Right ventricle myocardium inferior (tissue), 1 donor: ENCODE results near the gene ZBTB47. TPM values are rescaled to one million over a fixed set of nuclear protein-coding genes. Genes with fewer than 3 reads are reported as not detected.

Experiments
- ATAC-seq: fragments of 200-7000 bp; cut with Tn5 transposase; one replicate; pipeline ENCODE4 v1.9.1; 2020; ENCODE audit warnings: mild to moderate bottlenecking, moderate library complexity
- DNase-seq: peaks from one replicate; pipeline ENCODE4 v3.0.0; 2021; ENCODE audit errors: missing footprints
- intact Hi-C: fragments of 100-400 bp; cut with DNase I; formaldehyde crosslinking; loops from one replicate; pipeline ENCODE4 v1.11.0; 2022
- total RNA-seq: library from RNA; stranded (reverse); fragmentation: NEBNext Ultra II Directional; extraction: Animal tissue kit (Norgen Biotek cat#: 25700); gene quantifications from one replicate; pipeline ENCODE4 v1.2.1, GENCODE V29; 2021
- donor health status: DM: no; HTN: yes; CAD: no; lungs with severe emphysema.

Gene ZBTB47
- total RNA-seq, 1 donor from 2014 or later, result 80.2 TPM

DNA sequence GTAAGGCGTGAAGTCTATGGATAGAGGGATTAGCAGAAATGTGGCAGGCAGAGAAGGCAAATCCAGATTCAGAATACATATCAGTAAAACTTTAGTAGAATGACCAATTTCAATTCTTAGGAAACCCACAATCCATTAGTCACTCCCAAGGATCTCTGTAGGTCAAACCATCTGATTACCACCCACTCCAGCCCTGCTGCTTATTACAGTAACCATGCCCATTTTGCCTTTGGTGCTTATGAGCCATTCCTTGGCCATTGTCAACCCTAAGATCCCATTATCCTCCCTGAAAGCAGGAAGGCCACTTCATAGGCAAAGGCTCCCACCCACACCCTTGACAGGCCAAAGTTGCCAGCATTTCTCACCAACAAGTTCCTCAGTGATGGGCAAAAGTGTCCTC lies 26.8 kb downstream of the ZBTB47 start:
- DNase-seq (no peak), ATAC-seq (no peak)
- intact Hi-C loops, result no loop called here

DNA sequence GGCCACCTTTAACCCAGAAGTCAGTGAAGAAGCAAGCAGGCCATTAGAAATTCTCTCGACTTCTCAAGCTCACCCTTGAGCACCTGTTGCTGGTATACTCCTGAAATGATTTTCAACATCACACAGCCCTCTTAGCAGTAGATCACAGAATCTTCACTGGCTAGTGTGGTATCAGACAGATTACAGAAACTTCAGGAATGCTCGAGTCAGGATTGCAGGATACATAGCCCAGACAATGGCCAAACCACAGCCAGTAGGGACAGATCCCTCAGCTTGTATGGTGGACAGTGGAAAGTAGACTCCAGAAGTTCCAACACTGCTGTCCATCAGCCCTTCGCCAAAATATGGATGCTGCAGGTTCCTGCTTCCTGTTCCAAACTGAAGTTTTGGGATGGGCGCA lies 27.3 kb downstream of the ZBTB47 start:
- DNase-seq, result no peak
- intact Hi-C loops, result no loop called here

DNA sequence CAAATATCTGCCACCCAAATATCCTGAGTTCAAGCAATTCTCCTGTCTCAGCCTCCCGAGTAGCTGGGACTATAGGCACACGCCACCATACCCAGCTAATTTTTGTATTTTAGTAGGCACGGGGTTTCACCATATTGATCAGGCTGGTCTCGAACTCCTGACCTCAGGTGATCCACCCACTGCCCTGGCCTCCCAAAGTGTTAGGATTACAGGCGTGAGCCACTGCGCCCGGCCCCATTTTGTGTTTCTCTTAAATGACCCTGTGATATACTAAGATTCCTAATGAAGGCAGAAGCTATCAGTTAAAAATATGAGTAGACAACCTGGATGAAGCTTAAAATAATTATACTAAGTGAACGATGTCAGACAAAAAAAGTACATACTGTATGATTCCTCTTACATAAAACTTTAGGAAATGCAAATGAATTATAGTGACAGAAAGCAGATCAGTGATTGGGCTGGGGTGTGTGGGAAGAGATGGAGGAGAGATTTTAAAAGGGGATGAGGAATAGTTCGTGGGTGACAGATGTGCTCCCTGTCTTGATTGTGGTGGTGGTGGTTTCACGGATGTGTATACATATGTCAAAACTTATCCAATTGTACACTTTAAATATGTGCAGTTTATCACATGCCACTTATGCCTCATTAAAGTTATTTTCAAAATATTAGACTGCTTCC lies 28.0 kb downstream of the ZBTB47 start:
- no peak for DNase-seq
- intact Hi-C loops, result no loop called here

More for the DNA sequence above, 27.3 kb downstream of the ZBTB47 start:
- ATAC-seq, result no peak

DNA sequence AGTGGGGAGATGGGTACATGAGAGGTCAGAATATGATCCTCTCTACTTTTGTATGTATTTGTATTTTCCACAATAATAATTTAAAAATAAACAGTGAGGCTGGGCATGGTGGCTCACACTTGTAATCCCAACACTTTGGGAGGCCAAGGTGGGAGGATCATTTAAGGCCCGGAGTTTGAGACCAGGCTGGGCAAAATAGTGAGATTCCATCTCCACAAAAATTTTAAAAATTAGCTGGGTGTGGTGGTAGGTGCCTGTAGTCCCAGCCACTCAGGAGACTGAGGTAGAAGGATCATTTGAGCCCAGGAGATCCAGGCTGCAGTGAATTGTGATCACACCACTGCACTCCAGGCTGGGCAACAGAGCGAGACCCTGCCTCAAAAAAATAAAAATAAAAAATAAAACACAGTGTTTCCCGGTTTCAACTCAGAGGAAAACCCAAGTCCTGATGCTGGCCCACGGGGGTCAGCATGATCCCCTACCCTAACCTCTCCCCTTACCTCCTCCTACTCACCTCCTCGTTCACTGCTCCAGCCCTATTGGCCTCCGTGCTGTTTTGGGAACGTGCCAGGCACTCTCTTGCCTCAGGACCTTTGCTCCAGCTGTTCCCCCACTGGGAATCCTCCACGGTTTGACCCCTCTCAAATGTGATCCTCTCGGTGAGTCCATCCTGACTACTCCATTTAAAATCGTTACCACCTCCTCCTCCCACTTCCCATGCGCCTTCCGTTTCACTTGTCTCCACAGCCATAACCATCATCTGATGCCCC lies 29.0 kb downstream of the ZBTB47 start:
- intact Hi-C loops, result no loop called here
- ATAC-seq (no peak), DNase-seq (no peak)

More for the DNA sequence above, 28.0 kb downstream of the ZBTB47 start:
- no peak for ATAC-seq

DNA sequence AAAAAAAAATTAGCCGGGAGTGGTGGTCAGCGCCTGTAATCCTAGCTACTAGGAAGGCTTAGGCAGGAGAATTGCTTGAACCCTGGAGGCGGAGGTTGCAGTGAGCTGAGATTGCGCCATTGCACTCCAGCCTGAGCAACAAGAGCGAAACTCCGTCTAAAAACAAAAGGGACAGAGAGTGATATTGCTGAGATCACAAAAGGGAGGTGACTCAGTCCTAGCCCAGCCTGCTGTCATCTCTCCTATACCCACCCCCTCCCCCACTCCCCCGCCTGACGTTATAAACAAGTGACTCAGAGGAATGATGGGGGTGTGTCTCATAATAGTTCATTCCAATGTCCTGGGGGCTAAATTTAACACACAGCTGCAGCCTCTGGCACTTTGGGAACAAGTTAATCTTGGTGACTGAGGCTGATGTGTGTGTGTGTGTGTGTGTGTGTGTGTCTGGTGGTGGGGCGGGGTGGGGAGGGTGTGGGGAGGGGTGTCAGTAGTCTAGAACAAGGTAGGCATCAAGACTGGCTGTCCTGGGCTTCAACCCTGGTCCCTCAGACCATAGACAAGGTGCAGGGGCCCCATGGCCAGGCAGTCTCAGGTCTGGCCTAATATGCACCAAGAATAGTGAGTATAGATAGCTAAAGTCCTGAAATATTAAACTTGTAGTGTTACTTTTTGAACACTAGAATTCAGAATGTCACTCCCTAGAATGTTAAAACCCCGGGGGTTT lies 30.5 kb downstream of the ZBTB47 start:
- peak; percentile 90 for ATAC-seq
- intact Hi-C loops, result loop anchor here (1.0 kb wide), 2 partner anchors 17 to 56 kb away; no protein-coding TSS in a partner anchor
- DNase-seq, result no peak

DNA sequence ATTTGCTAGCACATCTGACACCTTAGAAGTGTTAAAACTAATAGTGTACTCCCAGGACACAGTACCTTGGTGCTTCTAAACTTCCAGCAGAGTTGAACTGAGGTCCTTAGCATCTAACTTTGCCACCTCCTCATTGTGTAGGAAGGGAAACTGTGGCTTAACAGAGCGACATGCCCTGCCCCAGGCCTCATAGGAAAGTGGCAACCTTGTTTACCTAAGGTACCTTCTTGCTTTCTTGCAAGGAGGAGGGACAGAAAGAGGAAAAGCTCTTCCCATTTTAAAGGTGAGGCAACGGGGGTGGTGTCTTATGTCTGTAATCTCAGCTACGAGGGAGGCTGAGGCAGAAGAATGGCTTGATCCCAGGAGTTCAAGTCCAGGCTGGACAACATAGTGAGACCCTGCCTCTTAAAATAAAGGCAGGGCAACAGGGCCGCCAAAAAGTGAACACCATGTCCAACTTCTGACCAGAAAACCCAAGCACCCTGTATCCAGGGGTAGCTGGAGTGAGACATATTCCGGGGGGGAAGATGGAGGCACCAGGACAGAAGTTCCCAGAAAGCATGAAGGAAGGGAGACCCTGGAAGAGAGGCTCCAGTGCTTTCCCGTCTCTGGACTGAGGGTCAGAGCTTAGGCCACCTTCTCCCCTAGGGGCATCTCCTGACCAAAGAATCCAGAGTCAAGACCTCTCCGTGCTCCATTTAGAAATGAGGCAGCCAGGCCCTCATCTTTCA lies 31.3 kb downstream of the ZBTB47 start:
- DNase-seq, result no peak
- no peak for ATAC-seq
- intact Hi-C loops, result loop anchor here (1.0 kb wide), 2 partner anchors 17 to 56 kb away; no protein-coding TSS in a partner anchor

DNA sequence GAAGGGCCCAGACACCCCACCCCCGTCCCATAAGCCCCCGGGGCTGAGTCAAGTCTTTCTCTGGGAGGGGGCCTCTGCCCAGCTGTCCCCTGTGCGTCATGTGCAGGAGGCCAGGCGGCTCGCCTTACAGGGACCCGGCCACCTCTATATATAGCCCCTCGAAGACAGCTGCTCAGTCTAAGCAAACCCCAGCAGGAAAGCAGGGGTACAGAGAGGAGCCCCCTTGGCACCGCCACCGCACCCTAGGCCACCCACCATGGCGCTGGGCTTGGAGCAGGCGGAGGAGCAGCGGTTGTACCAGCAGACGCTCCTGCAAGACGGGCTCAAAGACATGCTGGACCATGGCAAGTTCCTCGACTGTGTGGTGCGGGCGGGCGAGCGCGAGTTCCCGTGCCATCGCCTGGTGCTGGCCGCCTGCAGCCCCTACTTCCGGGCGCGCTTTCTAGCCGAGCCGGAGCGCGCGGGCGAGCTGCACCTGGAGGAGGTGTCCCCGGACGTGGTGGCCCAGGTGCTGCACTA lies 31.9 kb downstream of the ZBTB47 start, which contains the start of gene KLHL40:
KLHL40 (plus strand) TSS at position 175 of the 519 bp plus-strand sequence; CDS start at position 257, 82 bp downstream.
- peak; percentile 58 for DNase-seq
- intact Hi-C loops, result no loop called here
- ATAC-seq, result no peak

DNA sequence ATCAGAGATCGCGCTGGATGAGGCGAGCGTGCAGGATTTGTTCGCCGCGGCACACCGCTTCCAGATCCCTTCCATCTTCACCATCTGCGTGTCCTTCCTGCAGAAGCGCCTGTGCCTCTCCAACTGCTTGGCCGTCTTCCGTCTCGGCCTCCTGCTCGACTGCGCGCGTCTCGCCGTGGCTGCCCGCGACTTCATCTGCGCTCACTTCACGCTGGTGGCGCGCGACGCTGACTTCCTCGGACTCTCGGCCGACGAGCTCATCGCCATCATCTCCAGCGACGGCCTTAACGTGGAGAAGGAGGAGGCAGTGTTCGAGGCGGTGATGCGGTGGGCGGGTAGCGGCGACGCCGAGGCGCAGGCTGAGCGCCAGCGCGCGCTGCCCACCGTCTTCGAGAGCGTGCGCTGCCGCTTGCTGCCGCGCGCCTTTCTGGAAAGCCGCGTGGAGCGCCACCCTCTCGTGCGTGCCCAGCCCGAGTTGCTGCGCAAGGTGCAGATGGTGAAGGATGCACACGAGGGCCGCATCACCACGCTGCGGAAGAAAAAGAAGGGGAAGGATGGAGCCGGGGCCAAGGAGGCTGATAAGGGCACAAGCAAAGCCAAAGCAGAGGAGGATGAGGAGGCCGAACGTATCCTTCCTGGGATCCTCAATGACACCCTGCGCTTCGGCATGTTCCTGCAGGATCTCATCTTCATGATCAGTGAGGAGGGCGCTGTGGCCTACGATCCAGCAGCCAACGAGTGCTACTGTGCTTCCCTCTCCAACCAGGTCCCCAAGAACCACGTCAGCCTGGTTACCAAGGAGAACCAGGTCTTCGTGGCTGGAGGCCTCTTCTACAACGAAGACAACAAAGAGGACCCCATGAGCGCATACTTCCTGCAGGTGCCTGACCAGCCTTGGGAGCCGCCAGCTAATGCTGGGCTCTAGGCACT lies 32.7 kb downstream of the ZBTB47 start:
- ATAC-seq (no peak), DNase-seq (peak; percentile 52)
- intact Hi-C loops, result no loop called here

DNA sequence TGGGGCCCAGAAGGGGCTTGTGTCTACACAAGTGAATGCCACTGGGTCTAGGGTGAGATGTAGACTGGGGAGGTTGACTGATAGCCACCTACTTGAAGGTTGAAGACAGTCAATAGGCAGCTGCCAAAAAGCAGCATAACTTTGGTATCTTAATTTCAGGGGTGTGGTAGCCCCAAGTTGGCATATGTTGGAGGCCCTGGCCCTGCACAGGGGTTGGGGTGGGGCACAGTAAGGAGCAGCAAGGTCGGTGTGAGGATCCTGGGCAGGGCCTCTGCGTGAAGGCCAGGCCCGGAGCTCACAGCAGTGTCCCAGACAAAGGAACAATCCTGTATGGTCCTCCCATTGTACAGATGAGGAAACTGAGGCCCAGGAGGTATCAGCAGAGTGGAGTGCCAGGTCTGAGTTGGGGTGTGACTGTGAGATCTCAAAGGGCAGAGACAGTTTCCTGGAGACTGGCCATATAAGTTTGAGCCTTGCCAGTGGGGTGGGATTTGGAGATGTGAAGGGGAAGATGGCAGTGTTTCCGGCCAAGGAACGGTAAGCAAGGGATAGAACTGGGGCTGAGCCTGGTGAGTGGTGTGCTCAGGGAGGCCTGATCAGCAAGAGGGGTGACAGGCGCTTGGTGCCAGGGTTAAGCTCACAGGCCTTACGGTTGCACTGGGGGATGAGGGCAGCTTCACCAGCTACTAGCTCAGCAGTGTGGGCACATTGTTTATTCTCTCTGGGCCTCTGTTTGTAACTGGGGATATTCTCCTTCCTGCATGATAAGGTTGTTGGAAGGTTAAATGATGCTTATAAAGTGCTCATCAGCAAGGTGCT lies 33.5 kb downstream of the ZBTB47 start:
- intact Hi-C loops, result no loop called here
- ATAC-seq, result no peak
- no peak for DNase-seq

DNA sequence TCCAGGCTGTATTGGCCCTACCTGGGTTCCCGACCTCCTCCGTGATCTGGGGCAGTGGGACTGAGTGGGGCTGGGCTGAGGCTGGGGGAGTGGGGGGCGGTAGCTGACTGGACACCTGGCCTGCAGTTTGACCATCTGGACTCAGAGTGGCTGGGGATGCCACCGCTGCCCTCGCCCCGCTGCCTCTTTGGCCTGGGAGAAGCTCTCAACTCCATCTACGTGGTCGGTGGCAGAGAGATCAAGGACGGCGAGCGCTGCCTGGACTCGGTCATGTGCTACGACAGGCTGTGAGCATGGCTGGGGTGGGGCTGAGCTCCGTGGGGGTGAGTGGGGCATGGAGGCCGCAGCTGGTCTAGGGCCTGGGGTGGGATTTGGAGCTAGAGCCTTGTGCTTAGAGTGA lies 34.5 kb downstream of the ZBTB47 start:
- DNase-seq (no peak), ATAC-seq (no peak)
- intact Hi-C loops, result no loop called here

DNA sequence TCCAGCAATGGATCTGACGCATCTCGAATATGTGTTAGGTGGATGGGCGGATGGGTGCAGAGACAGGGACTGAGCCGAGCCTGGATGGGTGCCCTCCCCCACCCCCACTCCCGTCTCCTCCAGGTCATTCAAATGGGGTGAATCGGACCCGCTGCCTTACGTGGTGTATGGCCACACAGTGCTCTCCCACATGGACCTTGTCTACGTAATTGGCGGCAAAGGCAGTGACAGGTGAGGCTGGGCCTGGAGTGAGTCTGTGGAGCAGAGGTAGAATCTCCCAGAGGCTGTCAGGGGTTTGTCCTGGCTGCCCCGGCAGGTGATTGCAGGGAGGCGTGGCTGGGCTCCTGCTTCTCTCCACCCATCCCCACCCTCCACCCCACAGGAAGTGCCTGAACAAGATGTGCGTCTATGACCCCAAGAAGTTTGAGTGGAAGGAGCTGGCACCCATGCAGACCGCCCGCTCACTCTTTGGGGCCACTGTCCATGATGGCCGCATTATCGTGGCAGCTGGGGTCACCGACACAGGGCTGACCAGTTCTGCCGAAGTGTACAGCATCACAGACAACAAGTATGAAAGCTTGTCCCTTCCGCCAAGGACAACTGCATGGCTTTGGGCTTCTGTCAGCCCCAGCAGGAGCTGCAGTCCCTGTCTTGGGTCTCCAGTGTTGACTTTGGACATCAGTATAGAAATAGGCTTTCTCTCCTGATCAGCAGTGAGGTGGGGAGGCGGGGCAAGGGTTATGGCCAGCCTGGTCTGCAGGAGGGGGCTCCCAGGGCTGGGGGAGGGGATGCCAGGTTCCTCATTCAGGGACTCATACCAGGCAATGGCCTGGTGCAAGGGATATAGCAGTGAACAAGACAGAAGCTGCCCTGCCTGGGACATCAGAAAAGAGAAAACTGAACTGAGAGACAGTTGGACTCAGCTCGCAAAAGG lies 35.3 kb downstream of the ZBTB47 start:
- intact Hi-C loops, result no loop called here
- DNase-seq, result no peak
- ATAC-seq, result no peak

DNA sequence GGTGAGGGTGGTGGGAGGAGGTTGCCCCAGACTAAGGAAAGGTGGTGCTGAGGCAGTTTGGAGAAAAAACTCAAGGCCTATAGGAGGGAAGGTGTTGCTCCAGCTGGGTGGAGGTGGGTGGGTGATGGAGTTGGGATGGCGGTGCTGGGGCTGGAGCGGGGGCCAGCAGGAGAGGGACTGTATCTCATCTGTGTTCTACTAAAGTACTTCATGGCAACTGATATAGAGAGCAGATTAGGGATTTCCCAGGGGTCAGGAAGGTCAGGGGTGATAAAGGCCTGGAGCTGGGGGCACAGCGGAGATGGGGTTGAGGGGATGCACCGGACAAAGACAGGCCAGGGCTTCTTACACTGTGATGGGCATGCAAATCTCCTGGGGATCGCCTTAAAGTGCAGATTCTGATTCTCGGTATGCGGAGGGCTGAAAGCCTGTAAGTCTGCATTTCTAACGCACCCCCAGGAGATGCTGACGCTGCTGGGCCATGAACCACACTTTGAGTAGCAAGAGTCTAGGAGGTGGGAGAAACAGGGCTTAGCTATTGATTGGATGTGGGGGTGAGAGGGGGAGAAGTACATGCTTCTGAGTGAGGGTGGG lies 36.0 kb downstream of the ZBTB47 start:
- intact Hi-C loops, result no loop called here
- ATAC-seq (no peak), DNase-seq (no peak)

DNA sequence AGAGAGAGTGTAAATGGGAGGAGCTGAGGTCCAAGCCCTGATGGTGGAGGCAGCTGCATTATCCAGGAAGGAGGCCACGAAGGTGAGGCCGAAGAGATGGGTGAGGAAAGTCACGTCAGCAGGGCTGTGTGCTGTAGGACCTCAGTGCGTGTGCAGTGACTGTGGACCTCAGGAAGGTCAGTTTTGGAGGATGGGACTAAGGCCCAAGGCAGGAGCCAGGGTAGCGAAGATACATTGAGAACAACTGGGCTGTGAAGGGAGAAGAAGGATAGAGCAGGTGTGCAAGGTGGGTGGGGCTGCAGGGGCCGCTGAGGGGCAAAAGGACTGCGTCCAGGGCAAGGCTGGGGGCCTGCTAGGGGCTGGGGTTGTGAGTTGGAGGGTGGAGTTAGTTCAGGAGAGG lies 36.7 kb downstream of the ZBTB47 start:
- no peak for ATAC-seq
- intact Hi-C loops, result no loop called here
- no peak for DNase-seq

DNA sequence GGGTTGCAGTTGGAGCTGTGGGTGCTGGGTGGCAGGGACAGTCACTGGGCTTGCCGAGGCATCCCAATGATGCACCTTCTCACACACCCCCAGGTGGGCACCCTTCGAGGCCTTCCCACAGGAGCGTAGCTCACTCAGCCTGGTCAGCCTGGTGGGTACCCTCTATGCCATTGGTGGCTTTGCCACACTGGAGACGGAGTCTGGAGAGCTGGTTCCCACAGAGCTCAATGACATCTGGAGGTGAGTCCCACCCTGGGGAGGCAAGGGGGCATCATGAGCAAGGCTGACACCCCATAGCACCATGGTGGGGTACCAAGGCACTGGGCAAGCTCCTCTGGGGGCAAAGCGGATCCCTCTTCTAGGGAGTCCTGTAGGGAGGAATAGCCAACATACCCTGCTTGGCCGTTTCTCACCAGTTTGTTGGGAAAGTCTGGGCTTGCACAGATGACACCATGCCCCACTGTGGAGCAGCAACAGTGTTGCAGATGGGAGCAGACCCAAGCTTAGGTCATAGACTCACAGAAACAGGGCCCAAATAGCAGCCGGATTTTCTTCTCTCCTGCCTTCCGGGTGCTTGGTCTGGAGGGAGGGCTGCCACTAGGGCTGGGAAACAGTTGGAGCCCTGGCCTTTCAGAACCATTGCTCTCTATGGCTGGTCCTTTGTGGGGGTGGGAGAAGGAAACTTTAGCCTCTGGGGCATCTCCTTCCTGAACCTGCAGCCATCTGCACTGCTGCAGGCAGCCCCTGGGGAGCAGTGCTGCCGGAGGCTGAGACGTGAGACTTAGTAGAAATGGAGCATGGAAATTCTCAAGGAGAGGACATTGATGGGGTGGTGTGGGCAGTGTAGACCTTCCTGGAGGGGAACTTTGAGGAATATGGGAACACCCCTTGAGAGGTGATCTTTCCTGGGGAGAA lies 37.5 kb downstream of the ZBTB47 start:
- intact Hi-C loops, result no loop called here
- DNase-seq (no peak), ATAC-seq (no peak)
